ENCODE measurements around the gene DARS1. TPM values are rescaled to one million over a fixed set of nuclear protein-coding genes. Genes with fewer than 3 reads are reported as not detected.

Gene DARS1
- total RNA-seq, 1 experiment from 2014 or later: 63.0 TPM

GRCh38 chr2:135863233-135863632 is 122.2 kb downstream of the DARS1 start:
- no peaks in the 10 kb centered on the region for H3F3A ChIP-seq (ENCODE audit: insufficient read depth, low read depth)
- H3K4me1 ChIP-seq (replicated peaks; ENCODE audit: insufficient read depth): no peaks in the 10 kb centered on the region
- intact Hi-C loops (cut with micrococcal nuclease; ENCODE audit: unreplicated experiment): no loop called here
- no peaks in the 10 kb centered on the region for H3K79me2 ChIP-seq (ENCODE audit: low read depth)
- no peaks in the 10 kb centered on the region for H3K9me3 ChIP-seq (ENCODE audit: insufficient read depth, low read depth)
- no peak overlapping the region for H3K4me2 ChIP-seq
- peaks cover 28% of the 10 kb centered on the region for H3K36me3 ChIP-seq (ENCODE audit: low read depth)
- POLR2A ChIA-PET (ENCODE audit: unreplicated experiment): no interaction called here
- H2AFZ ChIP-seq: no peak overlapping the region
- no peak overlapping the region for H3K27ac ChIP-seq
- TF ChIP-seq CTCF (conservative IDR thresholded peaks at IDR 0.05) (no peak), EZH2 (IDR thresholded peaks at IDR 0.05; ENCODE audit: low read depth) (no peak)
- H3K27me3 ChIP-seq (ENCODE audit: insufficient read depth, low read depth): no peaks in the 10 kb centered on the region
- DNase-seq: no peak
- no peak overlapping the region for H3K4me3 ChIP-seq
- H3K9me2 ChIP-seq (ENCODE audit: insufficient read depth): no peaks in the 10 kb centered on the region
- CTCF ChIA-PET: no interaction called here
- BruUV-seq (replicated peaks): no TSS peak
- no peaks in the 10 kb centered on the region for H4K20me1 ChIP-seq (ENCODE audit: insufficient read depth)

GRCh38 chr2:135862718-135863117 is 122.7 kb downstream of the DARS1 start:
- DNase-seq: no peak
- CTCF ChIA-PET: no interaction called here
- H3K36me3 ChIP-seq (ENCODE audit: low read depth): peaks cover 24% of the 10 kb centered on the region
- H3K4me2 ChIP-seq: no peak overlapping the region
- no TSS peak for BruUV-seq (replicated peaks)
- no peaks in the 10 kb centered on the region for H4K20me1 ChIP-seq (ENCODE audit: insufficient read depth)
- H3K4me1 ChIP-seq (replicated peaks; ENCODE audit: insufficient read depth): no peaks in the 10 kb centered on the region
- no peaks in the 10 kb centered on the region for H3F3A ChIP-seq (ENCODE audit: insufficient read depth, low read depth)
- POLR2A ChIA-PET (ENCODE audit: unreplicated experiment): no interaction called here
- H3K27ac ChIP-seq: no peak overlapping the region
- H3K9me3 ChIP-seq (ENCODE audit: insufficient read depth, low read depth): no peaks in the 10 kb centered on the region
- no peak overlapping the region for H3K4me3 ChIP-seq
- intact Hi-C loops (cut with micrococcal nuclease; ENCODE audit: unreplicated experiment): no loop called here
- no peak overlapping the region for H2AFZ ChIP-seq
- H3K9me2 ChIP-seq (ENCODE audit: insufficient read depth): no peaks in the 10 kb centered on the region
- no peaks in the 10 kb centered on the region for H3K27me3 ChIP-seq (ENCODE audit: insufficient read depth, low read depth)
- no peaks in the 10 kb centered on the region for H3K79me2 ChIP-seq (ENCODE audit: low read depth)
- TF ChIP-seq CTCF (conservative IDR thresholded peaks at IDR 0.05): no peak
- no peak for TF ChIP-seq EZH2 (IDR thresholded peaks at IDR 0.05; ENCODE audit: low read depth)

Other genes starting within 250 kb of the DARS1 start
- gene UBXN4, start 243.8 kb downstream of the DARS1 start, total RNA-seq (2021): 75.6 and 95.0 TPM in 2 replicates
- gene LCT, start 148.4 kb downstream of the DARS1 start, total RNA-seq (2021): not detected in 2 replicates
- gene MCM6, start 109.2 kb downstream of the DARS1 start, total RNA-seq (2021): 26.7 and 33.1 TPM in 2 replicates
- gene CXCR4, start 132.5 kb upstream of the DARS1 start, total RNA-seq (2021): 0.70 and 1.1 TPM in 2 replicates

Data from PC-9 (cell line).